HG03565 (cell line): ENCODE results near the gene ABCB1.

ENCODE experiments used
- ATAC-seq: cut with Tn5 transposase; IDR thresholded peaks from one replicate; pipeline ENCODE4 v1.9.1; 2021; ENCODE audit warnings: mild to moderate bottlenecking, moderate library complexity; ENCODE audit not compliant: unreplicated experiment

Gene ABCB1

GRCh38 chr7:87600130-87601124 is at the start of gene ABCB1:
TSS of gene ABCB1 (minus strand) at chr7:87600884. CDS start at chr7:87600184, 700 bp downstream.
- ATAC-seq: peak; percentile 53

- ATAC-seq: no peak
These were observed 47.6 kb upstream of the ABCB1 start for GRCh38 chr7:87648316-87648715.

- no peak for ATAC-seq
These were observed 44.8 kb upstream of the ABCB1 start for GRCh38 chr7:87645446-87645845.

GRCh38 chr7:87635921-87636320 is 35.2 kb upstream of the ABCB1 start:
- no peak for ATAC-seq

- no peak for ATAC-seq
These were observed 28.3 kb upstream of the ABCB1 start for GRCh38 chr7:87628780-87629569.

GRCh38 chr7:87627634-87627994 is 26.9 kb upstream of the ABCB1 start:
- ATAC-seq: peak; percentile 11

GRCh38 chr7:87625101-87625500 is 24.4 kb upstream of the ABCB1 start:
- ATAC-seq: no peak

- ATAC-seq: no peak
These were observed 23.9 kb upstream of the ABCB1 start for GRCh38 chr7:87624628-87625027.

- no peak for ATAC-seq
These were observed 14.5 kb upstream of the ABCB1 start for GRCh38 chr7:87615197-87615596.

GRCh38 chr7:87609916-87610315 is 9.2 kb upstream of the ABCB1 start:
- no peak for ATAC-seq

GRCh38 chr7:87608431-87608830 is 7.7 kb upstream of the ABCB1 start:
- no peak for ATAC-seq

- ATAC-seq: no peak
These were observed 3.6 kb upstream of the ABCB1 start for GRCh38 chr7:87604264-87604663.

- ATAC-seq: peak; percentile 96
These were observed 1.3 kb downstream of the ABCB1 start for GRCh38 chr7:87599336-87599735.

GRCh38 chr7:87598234-87599009 is 2.3 kb downstream of the ABCB1 start:
- ATAC-seq: no peak

GRCh38 chr7:87596696-87597095 is 4.0 kb downstream of the ABCB1 start:
- ATAC-seq: no peak

GRCh38 chr7:87596136-87596535 is 4.5 kb downstream of the ABCB1 start:
- ATAC-seq: no peak

- no peak for ATAC-seq
These were observed 8.4 kb downstream of the ABCB1 start for GRCh38 chr7:87592300-87592699.

GRCh38 chr7:87591211-87591610 is 9.5 kb downstream of the ABCB1 start:
- no peak for ATAC-seq

- ATAC-seq: no peak
These were observed 10.1 kb downstream of the ABCB1 start for GRCh38 chr7:87590578-87590977.

- no peak for ATAC-seq
These were observed 11.1 kb downstream of the ABCB1 start for GRCh38 chr7:87589631-87590030.

- ATAC-seq: no peak
These were observed 19.0 kb downstream of the ABCB1 start for GRCh38 chr7:87581723-87582122.
